Activated CD4-positive, alpha-beta T cell treated with anti-CD3 and anti-CD28 coated beads, Interleukin-2, amount 50 U/mL, for 1 hour (primary cell): ENCODE results near the gene ZNF391.
"Not testable (repeated sequence)": the region's sequence is repeated elsewhere in the genome, so short reads cannot be mapped to it uniquely, and the experiment has no call there.

Experiments used
- DNase-seq: peaks from one replicate; pipeline ENCODE4 v3.0.0-alpha.2; 2020

ZNF391 gene

GRCh38 chr6:27388293-27389197 is at the start of gene ZNF391:
Gene ZNF391 (plus strand): TSS chr6:27388759. CDS start chr6:27400371, 11,612 bp downstream.
- DNase-seq: peak; percentile 58

DNA sequence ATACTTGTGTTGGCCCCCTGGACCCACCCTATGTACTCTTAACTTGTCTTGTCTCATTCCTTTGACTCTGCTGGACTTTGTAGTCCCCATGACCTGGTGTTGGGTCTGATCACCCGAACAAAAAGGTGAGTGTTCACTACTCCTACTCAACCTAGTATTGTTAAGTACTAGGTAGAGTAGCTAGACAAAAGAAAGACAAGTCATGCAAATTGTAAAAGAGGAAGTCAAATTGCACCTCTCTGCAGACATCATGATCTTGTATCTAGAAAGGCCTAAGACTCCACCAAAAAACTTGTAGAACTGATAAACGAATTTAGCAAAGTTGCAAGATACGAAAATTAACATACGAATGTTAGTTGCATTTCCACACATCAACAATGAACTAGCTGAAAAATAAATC is 35.7 kb upstream of the ZNF391 start:
- DNase-seq: no peak

DNA sequence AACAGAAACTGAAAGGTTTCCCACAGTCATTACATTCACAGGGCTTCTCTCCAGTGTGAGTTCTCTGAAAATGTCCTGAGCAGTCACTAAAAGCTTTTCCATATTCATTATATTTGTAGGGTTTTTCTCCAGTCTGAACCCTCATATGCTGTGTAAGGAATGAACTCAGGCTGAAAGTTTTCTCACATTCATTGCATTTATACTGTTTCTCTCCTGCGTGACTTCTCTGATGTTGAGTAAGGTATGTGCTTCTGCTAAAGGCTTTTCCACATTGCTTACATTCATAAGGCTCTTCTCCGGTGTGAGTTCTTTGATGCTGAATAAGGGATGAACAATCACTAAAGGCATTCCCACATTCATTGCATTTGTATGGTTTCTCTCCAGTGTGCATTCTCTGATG is 29.8 kb upstream of the ZNF391 start:
- no peak for DNase-seq

- no peak for DNase-seq
Measured at GRCh38 chr6:27359231-27359630, 29.3 kb upstream of the ZNF391 start.

DNA sequence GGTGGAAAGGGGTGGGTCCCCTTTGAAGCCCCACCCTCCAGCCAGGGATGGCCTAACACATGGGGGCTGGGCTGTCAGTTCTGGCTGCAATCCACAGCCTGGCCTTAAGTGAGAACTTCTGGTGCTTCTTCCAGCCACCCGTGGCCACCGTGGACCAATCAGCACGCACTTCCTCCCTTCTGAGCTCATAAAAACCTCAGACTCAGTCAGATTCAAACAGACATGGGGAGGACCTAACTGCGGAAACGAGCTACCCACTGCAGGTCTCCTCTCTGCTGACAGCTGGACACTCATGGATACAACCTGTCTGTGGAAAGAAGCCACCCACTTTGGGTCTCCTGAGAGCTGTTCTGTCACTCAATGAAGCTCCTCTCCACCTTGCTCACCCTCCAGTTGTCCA is 20.4 kb upstream of the ZNF391 start:
- no peak for DNase-seq

- no peak for DNase-seq
Measured at GRCh38 chr6:27370391-27370790, 18.2 kb upstream of the ZNF391 start.

DNA sequence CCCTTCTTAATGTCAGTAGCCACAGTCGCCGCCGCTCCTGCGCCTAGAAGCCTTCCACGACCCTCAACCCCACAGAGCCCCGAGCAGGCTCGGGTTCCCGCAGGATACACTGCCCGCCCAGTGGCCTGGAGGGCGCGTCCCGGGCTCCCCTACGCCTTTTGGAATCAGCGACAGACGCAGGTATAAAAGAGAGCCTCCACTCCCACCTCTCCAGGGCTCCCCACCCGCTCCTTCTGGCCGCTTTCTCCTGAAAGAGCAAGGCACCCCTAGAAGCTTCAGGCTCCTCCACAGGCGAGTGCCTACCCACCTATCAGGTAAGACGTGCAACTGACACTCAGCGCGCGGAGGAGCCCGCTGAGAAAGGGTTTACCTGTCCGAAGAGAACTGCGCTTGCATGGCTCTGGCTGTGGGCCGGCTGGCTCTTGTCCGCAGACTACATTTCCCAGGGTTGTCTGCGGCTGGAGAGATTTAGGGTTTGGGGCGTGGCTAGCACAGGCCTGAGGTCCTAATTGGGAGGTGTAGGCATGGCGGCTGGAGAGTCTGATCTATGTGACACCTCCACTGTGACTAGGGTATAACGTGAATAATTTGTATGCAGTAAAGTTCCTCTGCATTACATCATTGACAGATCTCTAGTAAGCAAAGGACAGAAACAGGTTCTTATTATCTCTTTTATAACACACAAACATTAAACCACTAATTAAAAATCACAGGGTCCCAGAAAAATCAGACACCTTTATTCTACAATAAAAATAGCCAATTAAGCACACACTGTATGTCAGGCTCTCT is 13.5 kb upstream of the ZNF391 start:
- peak; percentile 66 for DNase-seq

DNA sequence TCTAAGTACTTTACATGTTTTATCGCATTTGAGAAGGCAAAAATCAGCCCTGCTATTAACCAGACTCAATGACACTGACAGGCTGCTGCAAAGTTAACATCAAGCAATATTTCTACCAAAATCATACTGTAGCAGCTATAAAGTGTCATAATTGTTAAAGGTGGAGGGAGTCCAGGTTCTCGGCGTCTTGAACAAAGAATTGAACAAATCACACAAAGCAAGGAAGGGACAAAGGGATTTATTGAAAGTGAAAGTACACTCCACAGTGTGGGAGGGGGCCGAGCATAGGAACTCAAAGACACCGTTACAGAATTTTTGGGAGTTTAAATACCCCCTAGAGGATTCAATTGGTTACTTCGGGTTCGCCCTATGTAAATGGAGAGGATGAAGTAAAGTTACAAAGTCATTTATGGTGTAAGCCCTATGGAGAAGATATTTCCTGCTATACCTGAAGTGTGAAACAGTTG is 12.9 kb upstream of the ZNF391 start:
- DNase-seq: no peak

DNA sequence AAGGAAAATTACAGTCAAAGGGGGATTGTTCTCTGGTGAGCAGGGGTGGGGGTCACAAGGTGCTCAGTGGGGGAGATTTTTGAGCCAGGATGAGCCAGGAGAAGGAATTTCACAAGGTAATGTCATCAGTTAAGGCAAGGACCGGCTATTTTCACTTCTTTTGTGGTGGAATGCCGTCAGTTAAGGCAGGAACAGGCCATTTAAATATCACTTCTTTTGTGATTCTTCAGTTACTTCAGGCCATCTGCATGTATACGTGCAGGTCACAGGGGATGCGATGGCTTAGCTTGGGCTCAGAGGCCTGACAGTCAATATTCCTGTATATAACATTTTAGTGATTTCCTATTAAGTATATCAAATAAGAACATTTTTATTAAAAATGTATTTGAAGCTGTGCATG is 10.2 kb upstream of the ZNF391 start:
- not testable (repeated sequence) for DNase-seq

- not testable (repeated sequence) for DNase-seq
Measured at GRCh38 chr6:27381001-27381400, 7.6 kb upstream of the ZNF391 start.

- no peak for DNase-seq
Measured at GRCh38 chr6:27383011-27383410, 5.5 kb upstream of the ZNF391 start.

- no peak for DNase-seq
Measured at GRCh38 chr6:27383481-27383880, 5.1 kb upstream of the ZNF391 start.

DNA sequence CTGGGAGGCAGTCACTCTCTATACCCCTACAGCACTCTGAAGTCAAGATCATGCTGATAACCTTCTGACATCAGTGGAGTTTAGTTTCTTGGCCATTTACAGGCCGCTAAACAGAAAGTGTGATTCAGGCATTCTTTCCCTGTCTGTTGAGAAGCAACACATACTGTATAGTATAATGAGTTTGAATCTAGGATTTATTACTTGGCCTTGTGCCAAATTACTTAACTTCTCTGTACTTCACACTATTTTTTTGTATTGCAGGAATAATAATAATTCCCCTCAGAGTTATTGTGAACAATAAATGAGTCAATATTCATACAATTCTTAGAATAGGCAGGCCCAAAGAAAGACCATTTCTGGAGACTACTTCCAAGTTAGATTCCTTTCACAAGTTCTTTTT is 4.1 kb downstream of the ZNF391 start:
- no peak for DNase-seq

- DNase-seq: no peak
Measured at GRCh38 chr6:27394073-27394472, 5.5 kb downstream of the ZNF391 start.

- no peak for DNase-seq
Measured at GRCh38 chr6:27400877-27401642, 12.5 kb downstream of the ZNF391 start.

GRCh38 chr6:27406085-27406484 is 17.5 kb downstream of the ZNF391 start:
- no peak for DNase-seq

GRCh38 chr6:27407153-27407814 is 18.7 kb downstream of the ZNF391 start:
- no peak for DNase-seq

- no peak for DNase-seq
Measured at GRCh38 chr6:27414300-27414699, 25.7 kb downstream of the ZNF391 start.

- no peak for DNase-seq
Measured at GRCh38 chr6:27414996-27415395, 26.4 kb downstream of the ZNF391 start.

DNA sequence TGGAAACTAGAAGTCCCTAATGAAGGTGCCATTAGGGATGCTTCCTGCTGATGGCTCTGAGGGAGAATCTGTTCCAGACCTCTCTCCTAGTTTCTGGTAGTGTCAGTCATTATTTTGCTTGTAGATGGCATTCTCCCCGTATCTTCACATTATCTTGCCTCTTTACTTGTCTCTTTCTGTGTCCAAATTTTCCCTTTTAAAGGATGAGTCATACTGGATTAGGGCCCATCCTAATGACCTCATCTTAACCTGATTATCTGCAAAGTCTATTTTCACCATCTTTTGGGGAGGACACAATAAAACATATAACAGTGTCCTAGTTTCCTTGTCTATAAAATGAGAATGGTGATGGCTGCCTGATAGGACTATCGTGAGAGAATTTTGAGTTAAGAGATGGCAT is 27.3 kb downstream of the ZNF391 start:
- no peak for DNase-seq

GRCh38 chr6:27419363-27419762 is 30.8 kb downstream of the ZNF391 start:
- DNase-seq: no peak

GRCh38 chr6:27422651-27423332 is 34.2 kb downstream of the ZNF391 start:
- DNase-seq: no peak
